Endodermal cell (in vitro differentiated cells): ENCODE results near the gene ADARB1. TPM values are rescaled to one million over a fixed set of nuclear protein-coding genes. Genes with fewer than 3 reads are reported as not detected.

Source experiments
- DNase-seq: peaks from one replicate; pipeline ENCODE4 v3.0.0-alpha.2; 2017
- H3K27ac ChIP-seq: 2 replicates; pipeline ENCODE4 v1.5.1; 2013; ENCODE audit warnings: mild to moderate bottlenecking, low read depth, low read length, moderate library complexity
- H3K27me3 ChIP-seq: 2 replicates; pipeline ENCODE4 v1.6.1; 2013; ENCODE audit warnings: mild to moderate bottlenecking, low read length, moderate library complexity; ENCODE audit not compliant: insufficient read depth, control insufficient read depth, poor library complexity, severe bottlenecking
- H3K36me3 ChIP-seq: 2 replicates; pipeline ENCODE4 v1.7.0; 2013; ENCODE audit warnings: mild to moderate bottlenecking, low read length, moderate library complexity; ENCODE audit not compliant: control insufficient read depth, insufficient read depth
- H3K4me1 ChIP-seq: one replicate; pipeline ENCODE4 v1.7.0; 2013; ENCODE audit warnings: low read length; ENCODE audit not compliant: control insufficient read depth, insufficient read depth
- H3K4me3 ChIP-seq: 2 replicates; pipeline ENCODE4 v1.5.1; 2013; ENCODE audit warnings: mild to moderate bottlenecking, low read length, moderate library complexity
- H3K9ac ChIP-seq: 2 replicates; pipeline ENCODE4 v1.6.1; 2013; ENCODE audit warnings: mild to moderate bottlenecking, low read length, moderate library complexity; ENCODE audit not compliant: poor library complexity, severe bottlenecking; ENCODE audit errors: extremely low read depth
- H3K9me3 ChIP-seq: 2 replicates; pipeline ENCODE4 v1.6.1; 2013; ENCODE audit warnings: mild to moderate bottlenecking, low read length, moderate library complexity; ENCODE audit not compliant: control insufficient read depth
- H3K27ac Mint-ChIP-seq: 2 replicates; pipeline ENCODE4 v1.8.0; 2020; ENCODE audit warnings: mixed read lengths
- H3K27me3 Mint-ChIP-seq: 2 replicates; pipeline ENCODE4 v1.8.0; 2021; ENCODE audit warnings: mild to moderate bottlenecking, mixed read lengths; ENCODE audit not compliant: insufficient read depth
- H3K36me3 Mint-ChIP-seq: 2 replicates; pipeline ENCODE4 v1.8.0; 2020; ENCODE audit warnings: low read depth, mixed read lengths
- H3K4me1 Mint-ChIP-seq: 2 replicates; pipeline ENCODE4 v1.8.0; 2020; ENCODE audit warnings: mixed read lengths
- H3K4me3 Mint-ChIP-seq: 2 replicates; pipeline ENCODE4 v1.8.0; 2020; ENCODE audit warnings: mild to moderate bottlenecking, moderate library complexity, mixed read lengths
- H3K9me3 Mint-ChIP-seq: 2 replicates; pipeline ENCODE4 v1.8.0; 2020; ENCODE audit warnings: mild to moderate bottlenecking, mixed read lengths
- WGBS, 2 experiments: methylation state at CpG; one replicate each; pipeline versions ENCODE4 v1.1.5 to v1.1.7; 2013; ENCODE audit warnings: missing lambda C conversion rate in 2 of 2, mixed read lengths in 1 of 2; ENCODE audit not compliant: insufficient coverage in 1 of 2, insufficient read length in 1 of 2; 5-methylcytosine and 5-hydroxymethylcytosine counted together
- total RNA-seq, 2 donors: library from RNA; stranded (reverse); fragmentation: NEBNext Ultra II Directional in 1 of 2; extraction: Animal tissue kit (Norgen Biotek cat#: 25700) in 1 of 2; gene quantifications; 2 replicates in 1 of 2; 3 replicates in 1 of 2; pipeline ENCODE4 v1.2.1, GENCODE V29; 2021
- TF ChIP-seq, protein P1 (sequence below): fragments of 200-600 bp; sonication (generic); conservative IDR thresholded peaks from 2 replicates; pipeline ENCODE4 v1.5.0; 2021; ENCODE audit warnings: antibody characterized with exemption, mild to moderate bottlenecking

The ADARB1 gene
- total RNA-seq, 2 donors from 2014 or later: 11.5 to 20.1 TPM

DNA sequence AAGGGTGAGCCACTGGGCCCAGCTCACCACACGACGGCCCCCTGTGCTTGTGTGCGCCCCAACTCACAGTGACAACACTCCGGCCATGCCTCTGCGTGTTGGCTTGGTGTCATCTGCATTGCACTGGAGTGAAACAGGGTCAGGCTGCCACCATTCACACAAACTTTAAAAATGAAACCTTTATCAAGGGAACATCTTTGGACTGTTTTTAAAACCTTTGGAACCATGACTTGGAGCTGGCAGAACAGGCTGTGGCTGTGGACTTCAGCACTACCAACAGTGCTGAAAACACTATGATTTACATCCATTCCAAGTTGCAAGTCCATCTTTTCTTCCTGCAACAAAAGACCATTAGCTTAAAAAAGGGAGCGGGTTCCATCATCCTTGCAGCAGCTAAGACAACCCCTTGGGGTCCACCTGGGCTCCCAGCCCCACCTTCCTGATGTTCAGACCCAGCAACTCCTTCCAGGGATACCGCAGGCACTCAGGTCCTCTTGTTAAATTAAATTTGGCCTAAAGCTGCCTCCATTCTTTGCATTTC lies 187.7 kb downstream of the ADARB1 start:
- no peaks in the 10 kb centered on the region for H3K9me3 ChIP-seq
- peaks cover 1% of the 10 kb centered on the region for H3K9me3 Mint-ChIP-seq
- H3K27me3 ChIP-seq: no peaks in the 10 kb centered on the region
- no peak overlapping the region for H3K4me3 Mint-ChIP-seq
- H3K4me1 ChIP-seq: no peaks in the 10 kb centered on the region
- no peaks in the 10 kb centered on the region for H3K27me3 Mint-ChIP-seq
- no peak overlapping the region for H3K4me3 ChIP-seq
- peaks cover 39% of the 10 kb centered on the region for H3K36me3 ChIP-seq
- H3K4me1 Mint-ChIP-seq: no peaks in the 10 kb centered on the region
- H3K9ac ChIP-seq: no peak overlapping the region
- H3K27ac ChIP-seq: no peak overlapping the region
- 93 to 95% methylated on average over 6 to 7 of the region's 7 CpGs for WGBS, 2 experiments
- no peak overlapping the region for H3K27ac Mint-ChIP-seq
- TF ChIP-seq, protein P1, sequence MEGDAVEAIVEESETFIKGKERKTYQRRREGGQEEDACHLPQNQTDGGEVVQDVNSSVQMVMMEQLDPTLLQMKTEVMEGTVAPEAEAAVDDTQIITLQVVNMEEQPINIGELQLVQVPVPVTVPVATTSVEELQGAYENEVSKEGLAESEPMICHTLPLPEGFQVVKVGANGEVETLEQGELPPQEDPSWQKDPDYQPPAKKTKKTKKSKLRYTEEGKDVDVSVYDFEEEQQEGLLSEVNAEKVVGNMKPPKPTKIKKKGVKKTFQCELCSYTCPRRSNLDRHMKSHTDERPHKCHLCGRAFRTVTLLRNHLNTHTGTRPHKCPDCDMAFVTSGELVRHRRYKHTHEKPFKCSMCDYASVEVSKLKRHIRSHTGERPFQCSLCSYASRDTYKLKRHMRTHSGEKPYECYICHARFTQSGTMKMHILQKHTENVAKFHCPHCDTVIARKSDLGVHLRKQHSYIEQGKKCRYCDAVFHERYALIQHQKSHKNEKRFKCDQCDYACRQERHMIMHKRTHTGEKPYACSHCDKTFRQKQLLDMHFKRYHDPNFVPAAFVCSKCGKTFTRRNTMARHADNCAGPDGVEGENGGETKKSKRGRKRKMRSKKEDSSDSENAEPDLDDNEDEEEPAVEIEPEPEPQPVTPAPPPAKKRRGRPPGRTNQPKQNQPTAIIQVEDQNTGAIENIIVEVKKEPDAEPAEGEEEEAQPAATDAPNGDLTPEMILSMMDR: no peak
- peaks cover 49% of the 10 kb centered on the region for H3K36me3 Mint-ChIP-seq
- DNase-seq: no peak

DNA sequence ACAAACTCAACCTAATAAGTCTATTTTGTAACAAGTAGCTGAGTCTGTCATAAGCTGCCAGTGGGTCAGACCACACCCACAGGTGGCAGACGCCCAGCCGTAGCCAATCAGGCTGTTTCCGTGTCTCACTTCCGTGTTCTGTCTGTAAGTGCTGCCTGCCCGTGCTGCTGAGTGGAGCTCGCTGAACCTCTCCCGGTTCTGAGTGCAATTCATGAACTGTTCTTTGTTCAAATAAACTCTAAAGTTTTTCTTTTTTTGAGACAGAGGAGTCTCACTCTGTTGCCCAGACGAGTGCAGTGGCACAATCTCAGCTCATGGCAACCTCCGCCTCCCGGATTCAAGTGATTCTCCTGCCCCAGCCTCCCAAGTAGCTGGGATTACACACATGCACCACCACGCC lies 188.2 kb downstream of the ADARB1 start:
- TF ChIP-seq, protein P1: no peak
- Histone ChIP-seq H3K4me3 (no peak overlapping the region), H3K9ac (no peak overlapping the region), H3K36me3 (peaks cover 44% of the 10 kb centered on the region), H3K27ac (no peak overlapping the region), H3K27me3 (no peaks in the 10 kb centered on the region), H3K4me1 (no peaks in the 10 kb centered on the region), H3K9me3 (no peaks in the 10 kb centered on the region)
- Mint-ChIP-seq H3K36me3 (peaks cover 54% of the 10 kb centered on the region), H3K27ac (no peak overlapping the region), H3K4me3 (no peak overlapping the region), H3K27me3 (no peaks in the 10 kb centered on the region), H3K9me3 (peaks cover 6% of the 10 kb centered on the region), H3K4me1 (no peaks in the 10 kb centered on the region)
- 95 to 96% methylated on average over 10 to 11 of the region's 11 CpGs for WGBS, 2 experiments
- peak; percentile 34 for DNase-seq

DNA sequence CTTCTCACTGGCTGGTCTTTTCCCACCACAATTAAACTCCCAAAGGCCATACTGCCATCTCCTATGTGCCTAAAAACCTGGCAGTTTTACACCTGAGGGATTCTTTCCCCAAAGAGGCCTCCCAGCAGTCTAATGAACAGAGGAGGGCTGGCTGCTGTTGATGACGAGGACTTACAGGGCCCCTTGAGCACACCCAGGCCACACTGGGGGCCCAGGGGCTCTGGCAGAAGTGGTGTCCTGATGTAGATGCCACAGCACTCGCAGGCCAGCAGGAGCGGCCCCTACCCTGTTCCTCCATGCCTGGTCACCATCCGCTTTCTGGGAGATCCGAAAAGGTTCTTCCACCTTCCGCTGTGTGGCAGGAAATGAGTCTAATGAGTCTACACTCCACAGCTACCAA lies 189.2 kb downstream of the ADARB1 start:
- Mint-ChIP-seq H3K36me3 (peaks cover 62% of the 10 kb centered on the region), H3K4me1 (no peaks in the 10 kb centered on the region), H3K27me3 (no peaks in the 10 kb centered on the region), H3K9me3 (peaks cover 13% of the 10 kb centered on the region), H3K27ac (no peak overlapping the region), H3K4me3 (no peak overlapping the region)
- WGBS, 2 experiments: 88 to 100% methylated on average over 3 to 6 of the region's 6 CpGs
- no peak overlapping the region for H3K4me3 ChIP-seq
- H3K27me3 ChIP-seq: no peaks in the 10 kb centered on the region
- DNase-seq: no peak
- peaks cover 46% of the 10 kb centered on the region for H3K36me3 ChIP-seq
- no peaks in the 10 kb centered on the region for H3K9me3 ChIP-seq
- TF ChIP-seq, protein P1: no peak
- no peak overlapping the region for H3K27ac ChIP-seq
- H3K9ac ChIP-seq: no peak overlapping the region
- H3K4me1 ChIP-seq: no peaks in the 10 kb centered on the region
